ENCODE results near the gene SCN11A.
A peak's percentile ranks its signal among the peaks of the same experiment; 100 is the strongest.

Gene SCN11A

DNA sequence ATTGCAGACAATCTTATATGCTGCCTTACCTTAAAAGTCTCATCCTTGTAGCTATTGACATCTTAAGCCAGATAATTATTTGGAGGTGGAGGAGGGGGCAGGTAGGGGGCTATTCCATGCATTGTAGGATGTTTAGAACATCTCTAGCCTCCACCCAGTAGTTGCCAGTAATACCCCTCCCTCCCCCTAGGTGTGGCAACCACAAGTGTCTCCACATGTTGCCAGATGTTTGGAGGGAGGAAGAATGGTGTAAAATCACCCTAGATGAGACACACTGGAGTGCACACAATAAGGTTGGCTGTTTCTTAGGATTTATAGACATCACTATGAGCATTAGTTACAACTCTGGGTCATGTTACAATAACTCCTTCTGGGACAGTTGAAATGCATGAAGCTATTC lies 28.3 kb upstream of the SCN11A start:
- H3K27ac ChIP-seq (ENCODE audit: low read length): no peak overlapping the region
- H3F3A ChIP-seq (ENCODE audit: insufficient read depth, low read length): peaks cover 18% of the 10 kb centered on the region
- no peaks in the 10 kb centered on the region for H4K20me1 ChIP-seq (ENCODE audit: insufficient read depth, low read length)
- no peaks in the 10 kb centered on the region for H3K27me3 ChIP-seq (replicated peaks; ENCODE audit: insufficient read depth, low read length)
- no peak overlapping the region for H3K4me2 ChIP-seq (ENCODE audit: low read depth, low read length)
- H2AFZ ChIP-seq (ENCODE audit: low read length): no peak overlapping the region
- no peak overlapping the region for H3K4me3 ChIP-seq (ENCODE audit: low read length)
- H3K9me3 ChIP-seq (replicated peaks; ENCODE audit: insufficient read depth, low read length): no peaks in the 10 kb centered on the region
- peaks cover 7% of the 10 kb centered on the region; the same call in 1 of the 2 replicates for H3K36me3 ChIP-seq (replicated peaks; ENCODE audit: insufficient read depth, low read length)
- H3K9ac ChIP-seq (ENCODE audit: low read length): no peak overlapping the region
- H3K4me1 ChIP-seq (ENCODE audit: low read length): peaks cover 25% of the 10 kb centered on the region
- H3K79me2 ChIP-seq (ENCODE audit: low read length): no peaks in the 10 kb centered on the region
- H3K9me2 ChIP-seq (replicated peaks; ENCODE audit: insufficient read depth, low read length): no peaks in the 10 kb centered on the region
- TF ChIP-seq EZH2 (optimal IDR thresholded peaks at IDR 0.05; ENCODE audit: low read depth, low read length) (no peak), EZH2phosphoT487 (IDR thresholded peaks at IDR 0.05; ENCODE audit: low read length) (no peak)
- TF ChIP-seq, protein P1, sequence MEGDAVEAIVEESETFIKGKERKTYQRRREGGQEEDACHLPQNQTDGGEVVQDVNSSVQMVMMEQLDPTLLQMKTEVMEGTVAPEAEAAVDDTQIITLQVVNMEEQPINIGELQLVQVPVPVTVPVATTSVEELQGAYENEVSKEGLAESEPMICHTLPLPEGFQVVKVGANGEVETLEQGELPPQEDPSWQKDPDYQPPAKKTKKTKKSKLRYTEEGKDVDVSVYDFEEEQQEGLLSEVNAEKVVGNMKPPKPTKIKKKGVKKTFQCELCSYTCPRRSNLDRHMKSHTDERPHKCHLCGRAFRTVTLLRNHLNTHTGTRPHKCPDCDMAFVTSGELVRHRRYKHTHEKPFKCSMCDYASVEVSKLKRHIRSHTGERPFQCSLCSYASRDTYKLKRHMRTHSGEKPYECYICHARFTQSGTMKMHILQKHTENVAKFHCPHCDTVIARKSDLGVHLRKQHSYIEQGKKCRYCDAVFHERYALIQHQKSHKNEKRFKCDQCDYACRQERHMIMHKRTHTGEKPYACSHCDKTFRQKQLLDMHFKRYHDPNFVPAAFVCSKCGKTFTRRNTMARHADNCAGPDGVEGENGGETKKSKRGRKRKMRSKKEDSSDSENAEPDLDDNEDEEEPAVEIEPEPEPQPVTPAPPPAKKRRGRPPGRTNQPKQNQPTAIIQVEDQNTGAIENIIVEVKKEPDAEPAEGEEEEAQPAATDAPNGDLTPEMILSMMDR (IDR thresholded peaks at IDR 0.05; ENCODE audit: low read length): no peak
- DNase-seq: no peak

DNA sequence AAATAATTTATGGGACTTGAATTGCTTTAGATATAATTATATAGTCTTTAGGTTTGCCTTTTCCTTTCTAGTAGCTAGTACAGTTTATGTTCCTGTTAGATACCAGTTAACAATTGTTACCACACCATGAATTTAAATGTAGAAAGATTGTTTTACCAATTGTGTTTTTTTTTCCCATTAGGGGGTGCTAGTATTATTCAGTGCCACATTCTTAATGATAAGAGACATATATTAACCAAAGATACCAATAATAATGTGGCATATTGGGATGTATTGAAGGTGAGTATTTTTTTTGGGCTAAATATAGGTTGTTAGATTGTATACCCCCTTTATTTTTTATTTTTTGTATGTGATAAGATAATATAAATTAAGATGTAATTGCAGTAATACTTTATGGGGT lies 27.8 kb upstream of the SCN11A start:
- Histone ChIP-seq H3K9me3 (replicated peaks; ENCODE audit: insufficient read depth, low read length) (no peaks in the 10 kb centered on the region), H3K4me3 (ENCODE audit: low read length) (no peak overlapping the region), H3K27me3 (replicated peaks; ENCODE audit: insufficient read depth, low read length) (no peaks in the 10 kb centered on the region)

DNA sequence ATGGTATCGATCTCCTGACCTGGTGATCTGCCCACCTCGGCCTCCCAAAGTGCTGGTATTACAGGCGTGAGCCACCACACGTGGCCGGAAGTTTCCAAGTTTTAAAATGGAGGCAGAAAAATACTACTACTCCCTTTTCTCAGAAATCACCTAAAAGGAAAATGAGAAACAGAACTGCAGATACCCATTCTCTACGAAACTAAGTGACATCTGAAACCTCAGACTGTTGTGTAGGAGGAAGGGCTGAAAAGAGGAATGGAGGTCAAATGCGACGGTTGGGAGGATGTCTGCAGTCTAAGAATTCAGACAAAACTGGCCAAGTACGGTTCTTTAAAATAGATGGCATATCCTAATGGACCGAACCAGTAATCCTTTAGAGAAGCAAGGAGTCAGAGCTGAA lies 24.2 kb upstream of the SCN11A start:
- Histone ChIP-seq H3K27ac (ENCODE audit: low read length) (peak overlapping the region; percentile 77; the same call in 1 of the 2 replicates), H3K27me3 (replicated peaks; ENCODE audit: insufficient read depth, low read length) (no peaks in the 10 kb centered on the region), H2AFZ (ENCODE audit: low read length) (peak overlapping the region; percentile 41), H4K20me1 (ENCODE audit: insufficient read depth, low read length) (no peaks in the 10 kb centered on the region), H3K4me3 (ENCODE audit: low read length) (no peak overlapping the region; the same call in 1 of the 2 replicates), H3K4me1 (ENCODE audit: low read length) (peaks cover 25% of the 10 kb centered on the region), H3K9me2 (replicated peaks; ENCODE audit: insufficient read depth, low read length) (no peaks in the 10 kb centered on the region), H3K4me2 (ENCODE audit: low read depth, low read length) (peak overlapping the region; percentile 49; the same call in 1 of the 2 replicates), H3K79me2 (ENCODE audit: low read length) (no peaks in the 10 kb centered on the region), H3K36me3 (replicated peaks; ENCODE audit: insufficient read depth, low read length) (peaks cover 11% of the 10 kb centered on the region; the same call in 1 of the 2 replicates), H3K9ac (ENCODE audit: low read length) (no peak overlapping the region), H3K9me3 (replicated peaks; ENCODE audit: insufficient read depth, low read length) (no peaks in the 10 kb centered on the region), H3F3A (ENCODE audit: insufficient read depth, low read length) (peaks cover 25% of the 10 kb centered on the region)
- TF ChIP-seq, protein P1 (IDR thresholded peaks at IDR 0.05; ENCODE audit: low read length): no peak
- TF ChIP-seq EZH2 (optimal IDR thresholded peaks at IDR 0.05; ENCODE audit: low read depth, low read length) (no peak), EZH2phosphoT487 (IDR thresholded peaks at IDR 0.05; ENCODE audit: low read length) (no peak)
- DNase-seq: peak; percentile 75

More for the DNA sequence above, 27.8 kb upstream of the SCN11A start:
- Histone ChIP-seq H3K27ac (ENCODE audit: low read length) (no peak overlapping the region), H3K79me2 (ENCODE audit: low read length) (no peaks in the 10 kb centered on the region), H3K4me2 (ENCODE audit: low read depth, low read length) (no peak overlapping the region), H3K9me2 (replicated peaks; ENCODE audit: insufficient read depth, low read length) (no peaks in the 10 kb centered on the region), H3K36me3 (replicated peaks; ENCODE audit: insufficient read depth, low read length) (peaks cover 11% of the 10 kb centered on the region; the same call in 1 of the 2 replicates), H3F3A (ENCODE audit: insufficient read depth, low read length) (peaks cover 23% of the 10 kb centered on the region), H2AFZ (ENCODE audit: low read length) (no peak overlapping the region), H3K9ac (ENCODE audit: low read length) (no peak overlapping the region), H3K4me1 (ENCODE audit: low read length) (peaks cover 25% of the 10 kb centered on the region), H4K20me1 (ENCODE audit: insufficient read depth, low read length) (no peaks in the 10 kb centered on the region)
- no peak for TF ChIP-seq EZH2phosphoT487 (IDR thresholded peaks at IDR 0.05; ENCODE audit: low read length)
- no peak for TF ChIP-seq EZH2 (optimal IDR thresholded peaks at IDR 0.05; ENCODE audit: low read depth, low read length)
- TF ChIP-seq, protein P1 (IDR thresholded peaks at IDR 0.05; ENCODE audit: low read length): no peak
- no peak for DNase-seq

Data from MM.1S (cell line).